Effector memory CD8-positive, alpha-beta T cell (primary cell): Measurements from ENCODE around the gene IQSEC1.

Source experiments
- ATAC-seq: fragments of 150-1000 bp; cut with Tn5 transposase; replicated peaks from 2 replicates; pipeline ENCODE4 v1.10.0; 2021; ENCODE audit warnings: mild to moderate bottlenecking, moderate library complexity
- DNase-seq, 3 experiments: peaks; one replicate each; pipeline ENCODE4 v3.0.0; 2021
- H3K27ac Mint-ChIP-seq, 2 donors: one replicate each; pipeline ENCODE4 v1.8.0; 2022; ENCODE audit warnings: mild to moderate bottlenecking in 2 of 2, mixed read lengths in 2 of 2, moderate library complexity in 2 of 2
- H3K27me3 Mint-ChIP-seq, 2 donors: one replicate each; pipeline ENCODE4 v1.8.0; 2022; ENCODE audit warnings: mixed read lengths in 2 of 2
- H3K36me3 Mint-ChIP-seq: one replicate; pipeline ENCODE4 v1.8.0; 2022; ENCODE audit warnings: mild to moderate bottlenecking, moderate library complexity, mixed read lengths; ENCODE audit not compliant: insufficient read depth
- H3K4me1 Mint-ChIP-seq, 2 donors: one replicate each; pipeline ENCODE4 v1.8.0; 2022; ENCODE audit warnings: low read depth in 2 of 2, mixed read lengths in 2 of 2
- H3K4me3 Mint-ChIP-seq, 2 donors: one replicate each; pipeline ENCODE4 v1.8.0; 2022; ENCODE audit warnings: mild to moderate bottlenecking in 2 of 2, mixed read lengths in 2 of 2, moderate library complexity in 2 of 2
- H3K9me3 Mint-ChIP-seq, 2 donors: one replicate each; pipeline ENCODE4 v1.8.0; 2022; ENCODE audit warnings: mixed read lengths in 2 of 2

Gene IQSEC1

DNA sequence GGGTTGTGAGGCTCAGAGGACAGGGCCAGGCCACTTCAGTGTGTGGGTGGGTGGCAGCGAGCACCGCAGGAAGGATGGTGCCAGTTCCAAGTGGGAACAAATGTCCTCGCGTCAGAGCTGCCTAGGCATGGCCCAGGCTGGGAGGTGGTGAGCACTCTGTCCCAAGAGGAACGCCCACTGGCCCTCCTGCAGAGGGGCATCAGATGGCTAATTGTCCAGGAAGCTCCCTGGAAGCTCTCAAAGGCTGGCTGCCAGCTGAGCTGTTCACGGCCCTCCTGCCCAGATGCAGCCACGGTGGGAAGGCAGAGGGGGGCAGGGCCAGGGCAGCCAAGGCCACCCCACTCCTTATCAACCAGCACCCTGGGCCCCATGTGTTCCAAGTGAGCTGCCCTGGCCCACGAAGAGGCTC lies 55.2 kb downstream of the IQSEC1 start:
- H3K4me3 Mint-ChIP-seq: no peak overlapping the region
- DNase-seq (no peak), ATAC-seq (no peak)
- H3K4me1 Mint-ChIP-seq: peaks cover 37 to 45% of the 10 kb centered on the region in 2 donors
- peak overlapping the region; percentile 60 to 96 for H3K27ac Mint-ChIP-seq
- peaks cover 12% of the 10 kb centered on the region for H3K36me3 Mint-ChIP-seq
- no peaks in the 10 kb centered on the region for H3K27me3 Mint-ChIP-seq
- H3K9me3 Mint-ChIP-seq: no peaks in the 10 kb centered on the region

DNA sequence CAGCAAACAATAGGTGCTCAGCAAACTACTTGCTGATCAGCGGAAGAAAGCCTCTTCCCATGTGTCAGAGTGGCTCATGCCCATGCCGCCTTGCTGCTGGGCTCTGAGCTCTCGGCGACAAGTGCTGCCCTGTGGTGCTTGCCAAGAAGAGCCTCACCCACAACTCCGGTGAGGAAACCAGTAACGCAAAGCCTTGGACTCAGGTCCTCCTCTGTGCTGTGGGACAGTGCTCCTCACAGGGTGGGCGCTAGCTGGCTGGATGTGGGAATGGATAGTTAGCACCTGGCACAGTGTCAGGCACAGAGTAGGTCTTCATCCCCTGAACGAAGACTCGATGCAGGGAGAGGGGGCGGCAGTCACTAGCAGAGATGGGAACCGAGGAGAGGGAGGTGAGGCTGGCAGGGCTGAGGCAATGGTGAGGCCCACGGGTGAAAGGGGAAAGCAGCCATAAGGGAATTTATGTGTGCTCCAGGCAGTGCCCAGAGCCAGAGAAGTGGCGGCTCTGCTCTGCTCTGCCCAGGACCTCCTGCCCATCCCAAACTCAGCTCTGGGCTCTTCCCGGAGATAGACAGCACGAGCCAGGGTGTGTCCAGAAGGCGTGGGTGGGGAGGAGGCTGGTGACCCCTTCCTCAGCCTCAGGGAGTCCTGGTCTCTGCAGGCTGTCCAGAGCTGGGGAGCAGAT lies 55.7 kb downstream of the IQSEC1 start:
- Mint-ChIP-seq H3K27me3 (no peaks in the 10 kb centered on the region), H3K36me3 (peaks cover 16% of the 10 kb centered on the region), H3K9me3 (no peaks in the 10 kb centered on the region), H3K4me1 (peaks cover 41 to 47% of the 10 kb centered on the region in 2 donors), H3K27ac (peak overlapping the region; percentile 93 to 96), H3K4me3 (peak overlapping the region; percentile 81 to 85)
- ATAC-seq: no peak
- no peak for DNase-seq

DNA sequence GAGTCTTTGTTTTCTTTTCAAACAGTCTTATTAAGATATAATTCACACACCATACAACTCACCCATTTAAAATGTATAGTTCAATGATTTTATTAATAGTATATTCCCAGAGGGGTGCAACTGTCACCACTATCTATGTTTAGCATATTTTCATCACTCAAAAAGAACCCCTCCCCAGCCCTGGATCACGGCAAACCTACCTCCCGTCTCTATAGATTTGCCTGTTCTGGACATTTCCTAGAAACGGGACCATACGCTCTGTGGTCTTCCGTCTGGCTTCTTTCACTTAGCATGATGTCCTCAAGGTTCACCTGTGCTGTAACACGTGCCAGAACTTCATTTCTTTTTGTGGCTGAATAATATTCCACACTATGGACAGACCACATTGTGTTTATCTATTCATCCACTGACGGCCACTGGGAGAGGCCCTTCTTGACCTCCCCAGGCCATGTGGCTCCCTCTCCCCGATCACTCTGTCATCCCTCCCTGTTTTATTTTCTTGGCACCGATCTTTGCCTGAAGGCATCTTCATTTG lies 56.4 kb downstream of the IQSEC1 start:
- ATAC-seq (no peak), DNase-seq (no peak)
- Mint-ChIP-seq H3K36me3 (peaks cover 16% of the 10 kb centered on the region), H3K27ac (peak overlapping the region; percentile 93 to 96), H3K27me3 (no peaks in the 10 kb centered on the region), H3K4me1 (peaks cover 48 to 54% of the 10 kb centered on the region in 2 donors), H3K9me3 (no peaks in the 10 kb centered on the region), H3K4me3 (peak overlapping the region; percentile 81 to 85)

DNA sequence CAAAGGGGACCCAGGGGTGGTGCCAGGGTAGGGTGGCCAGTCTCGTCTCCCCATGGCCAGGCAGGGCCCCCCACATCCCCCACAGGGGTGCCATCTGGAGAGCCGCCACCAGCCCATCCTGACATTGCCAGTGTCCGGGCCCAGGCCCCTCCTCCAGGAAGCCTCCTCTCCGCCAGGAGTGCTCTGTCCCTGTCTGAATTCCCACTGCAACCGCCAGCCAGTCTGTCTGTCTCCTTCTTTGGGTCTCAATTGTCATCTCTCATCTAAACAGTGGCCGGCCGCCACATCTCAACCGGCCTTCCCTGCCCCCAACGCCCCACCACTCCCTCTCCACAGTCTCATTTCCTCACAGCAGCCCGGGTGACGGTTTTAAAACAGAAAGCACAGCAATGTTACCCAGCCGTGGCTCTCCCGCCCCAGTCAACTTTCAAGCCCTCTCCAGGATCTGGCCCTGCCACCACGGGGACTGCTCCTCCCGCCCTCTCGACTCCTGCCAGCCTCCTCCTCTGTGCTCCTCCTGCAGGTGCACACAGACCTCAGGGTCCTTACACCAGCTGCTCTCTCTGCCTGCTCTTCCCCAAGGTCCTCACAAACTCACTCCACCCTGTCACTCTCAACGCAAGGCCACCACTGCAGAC lies 57.0 kb downstream of the IQSEC1 start:
- Mint-ChIP-seq H3K27me3 (no peaks in the 10 kb centered on the region), H3K36me3 (peaks cover 21% of the 10 kb centered on the region), H3K4me1 (peaks cover 54 to 60% of the 10 kb centered on the region in 2 donors), H3K4me3 (peak overlapping the region; percentile 81 to 85), H3K27ac (peak overlapping the region; percentile 93 to 96), H3K9me3 (no peaks in the 10 kb centered on the region)
- DNase-seq (peak; percentile 49 to 58 (median 51)), ATAC-seq (peak; percentile 30)

DNA sequence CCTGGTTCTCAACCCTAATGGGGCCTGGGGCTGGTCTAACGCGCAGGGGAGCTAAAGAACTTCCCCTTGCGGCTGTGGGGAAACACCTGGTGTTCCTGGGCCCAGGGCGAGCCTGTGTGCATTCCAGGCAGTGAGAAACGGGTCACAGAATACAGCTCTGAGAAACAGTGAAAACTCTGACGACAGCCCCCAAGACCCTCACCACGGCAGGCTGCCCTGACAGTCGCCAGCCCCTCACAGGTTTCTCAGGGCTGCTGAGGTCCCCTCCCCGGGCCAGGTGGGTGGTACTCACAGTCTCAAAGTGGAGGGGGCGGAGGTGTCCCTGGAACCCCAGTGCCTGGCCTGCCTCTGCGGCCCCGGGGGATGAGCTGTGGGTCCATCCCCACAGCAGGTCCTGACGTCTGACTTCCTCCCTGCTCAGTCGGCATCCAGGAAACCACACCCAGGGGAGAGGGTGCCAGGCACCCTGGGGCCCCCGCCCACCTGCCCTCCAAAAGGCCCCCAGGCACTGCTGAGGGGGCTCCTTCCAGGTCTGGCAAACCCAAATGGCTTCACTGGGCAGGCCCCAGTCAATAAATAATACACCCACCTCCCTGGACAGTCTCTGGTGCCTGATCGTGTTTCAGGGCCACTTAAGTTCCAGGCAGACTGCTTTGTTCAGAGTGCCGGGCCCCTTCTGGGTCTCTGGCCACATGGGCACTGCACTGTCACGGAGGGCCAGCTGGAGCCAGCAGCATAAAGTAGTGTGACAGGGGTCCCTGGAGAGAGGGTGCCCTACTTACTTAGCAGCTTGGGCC lies 57.7 kb downstream of the IQSEC1 start:
- peak; percentile 58 to 62 (median 61) for DNase-seq
- Mint-ChIP-seq H3K27ac (peak overlapping the region; percentile 93 to 96), H3K4me3 (peak overlapping the region; percentile 81 to 85), H3K9me3 (no peaks in the 10 kb centered on the region), H3K4me1 (peaks cover 61 to 67% of the 10 kb centered on the region in 2 donors), H3K36me3 (peaks cover 28% of the 10 kb centered on the region), H3K27me3 (no peaks in the 10 kb centered on the region)
- peak; percentile 53 for ATAC-seq

DNA sequence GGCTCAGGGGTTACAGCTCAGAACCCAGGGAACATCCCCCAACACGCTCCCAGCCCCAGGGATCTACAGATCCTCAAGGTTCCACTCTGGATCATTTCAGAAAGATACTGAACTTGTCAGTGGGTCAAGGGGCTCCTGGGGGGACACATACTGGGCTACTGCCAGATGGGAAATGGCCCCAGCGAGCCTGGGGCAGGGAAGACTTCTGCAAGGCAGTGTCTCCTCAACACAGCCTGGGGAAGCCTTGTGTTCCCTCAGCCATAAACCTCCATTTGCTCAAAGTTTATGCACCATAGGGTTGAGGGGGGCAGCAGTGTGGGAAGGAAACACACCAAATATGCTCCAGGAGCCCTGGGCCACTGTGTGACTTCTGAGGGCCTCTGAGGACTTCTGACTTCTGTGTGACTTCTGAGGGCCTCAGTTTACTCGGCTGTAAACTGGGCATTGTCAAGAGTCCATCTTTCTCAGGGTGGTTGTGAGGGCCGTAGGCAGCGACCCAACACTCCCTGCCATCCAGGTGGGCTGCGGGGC lies 58.4 kb downstream of the IQSEC1 start:
- H3K4me1 Mint-ChIP-seq: peaks cover 67 to 72% of the 10 kb centered on the region in 2 donors
- DNase-seq (no peak), ATAC-seq (no peak)
- H3K27ac Mint-ChIP-seq: peak overlapping the region; percentile 93 to 96
- no peaks in the 10 kb centered on the region for H3K27me3 Mint-ChIP-seq
- peaks cover 31% of the 10 kb centered on the region for H3K36me3 Mint-ChIP-seq
- H3K4me3 Mint-ChIP-seq: peak overlapping the region; percentile 81 to 85
- H3K9me3 Mint-ChIP-seq: no peaks in the 10 kb centered on the region

DNA sequence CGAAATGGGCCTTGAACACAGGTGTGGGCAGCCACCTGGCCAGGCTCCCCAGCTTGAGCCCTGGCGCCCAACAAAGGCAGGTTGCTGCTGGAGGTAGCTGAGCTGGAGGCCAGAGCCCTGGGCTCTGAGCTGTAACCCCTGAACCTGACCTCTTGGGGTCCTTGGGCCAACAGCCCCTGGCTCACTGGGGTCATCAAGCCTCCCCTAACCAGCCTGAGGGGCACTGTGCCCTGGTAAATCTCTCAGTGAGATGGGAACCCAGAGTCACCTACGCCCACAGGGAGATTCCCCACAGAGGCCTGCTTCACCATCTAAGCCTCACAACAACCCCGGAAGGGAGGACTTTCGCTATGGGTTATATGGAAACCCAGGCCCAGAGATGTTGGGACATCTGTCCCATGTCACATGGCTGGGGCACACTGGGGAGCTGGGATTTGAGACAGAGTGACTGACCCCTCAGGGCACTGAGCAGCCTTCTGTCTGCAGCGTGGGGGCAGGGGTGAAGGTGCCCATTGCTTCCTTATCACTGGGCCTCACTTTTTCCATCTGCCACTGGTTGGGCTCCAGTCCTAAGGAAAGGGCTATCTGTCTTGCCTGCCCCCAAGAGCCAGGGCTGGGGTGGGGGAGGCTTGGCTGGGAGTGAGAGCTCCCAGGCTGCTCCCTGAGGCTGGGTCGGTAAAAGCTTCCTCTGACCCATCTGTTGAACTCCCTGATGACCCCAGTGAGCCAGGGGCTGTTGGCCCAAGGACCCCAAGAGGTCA lies 59.1 kb downstream of the IQSEC1 start:
- ATAC-seq: peak; percentile 20

DNA sequence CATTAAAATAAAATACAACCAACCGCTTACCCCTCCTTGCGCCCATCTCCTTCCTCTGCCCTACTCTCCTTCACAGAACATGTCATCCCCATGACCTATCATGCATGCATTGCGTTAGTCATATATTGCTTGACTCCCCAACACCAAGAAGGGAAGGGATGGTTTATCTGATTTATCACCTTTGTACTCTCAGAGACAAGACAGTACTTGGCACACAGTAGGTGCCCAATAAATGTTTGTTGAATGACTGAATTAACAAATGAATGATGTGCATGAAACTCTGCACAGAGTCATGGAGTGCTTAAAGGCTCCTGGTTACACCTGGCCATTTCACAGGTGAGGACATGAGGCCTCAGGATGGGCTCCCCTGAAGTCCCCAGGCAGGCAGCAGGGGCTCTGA lies 59.7 kb downstream of the IQSEC1 start:
- Mint-ChIP-seq H3K4me1 (peaks cover 79 to 85% of the 10 kb centered on the region in 2 donors), H3K4me3 (peak overlapping the region; percentile 81 to 85), H3K27me3 (no peaks in the 10 kb centered on the region), H3K27ac (peak overlapping the region; percentile 93 to 96), H3K9me3 (no peaks in the 10 kb centered on the region), H3K36me3 (peaks cover 44% of the 10 kb centered on the region)
- no peak for ATAC-seq
- DNase-seq: no peak

More for the DNA sequence above, 59.1 kb downstream of the IQSEC1 start:
- no peaks in the 10 kb centered on the region for H3K27me3 Mint-ChIP-seq
- peak; percentile 49 to 54 (median 54) for DNase-seq
- H3K4me1 Mint-ChIP-seq: peaks cover 74 to 78% of the 10 kb centered on the region in 2 donors
- peak overlapping the region; percentile 81 to 85 for H3K4me3 Mint-ChIP-seq
- peak overlapping the region; percentile 93 to 96 for H3K27ac Mint-ChIP-seq
- peaks cover 38% of the 10 kb centered on the region for H3K36me3 Mint-ChIP-seq
- H3K9me3 Mint-ChIP-seq: no peaks in the 10 kb centered on the region

DNA sequence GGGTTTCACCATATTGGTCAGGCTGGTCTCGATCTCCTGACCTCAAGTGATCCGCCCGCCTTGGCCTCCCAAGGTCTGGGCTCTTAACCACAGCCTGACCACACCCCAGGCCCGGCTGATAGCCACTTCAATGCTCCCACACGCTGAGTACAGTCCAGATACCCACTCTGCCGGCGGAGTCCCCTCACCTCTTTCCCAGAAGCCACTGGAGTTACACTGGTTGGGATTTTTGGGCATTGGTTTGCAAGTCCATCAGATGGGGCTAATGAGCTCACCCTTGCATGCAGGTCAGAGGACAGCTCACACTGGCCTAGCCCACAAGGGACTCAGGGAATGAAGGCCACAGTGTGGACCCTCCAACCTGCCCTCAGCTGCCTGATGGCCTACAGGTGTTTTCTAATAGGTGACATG lies 60.1 kb downstream of the IQSEC1 start:
- DNase-seq (no peak), ATAC-seq (no peak)
- H3K9me3 Mint-ChIP-seq: no peaks in the 10 kb centered on the region
- no peaks in the 10 kb centered on the region for H3K27me3 Mint-ChIP-seq
- peaks cover 83 to 89% of the 10 kb centered on the region in 2 donors for H3K4me1 Mint-ChIP-seq
- H3K36me3 Mint-ChIP-seq: peaks cover 45% of the 10 kb centered on the region
- H3K4me3 Mint-ChIP-seq: peak overlapping the region; percentile 81 to 85
- H3K27ac Mint-ChIP-seq: peak overlapping the region; percentile 93 to 96

DNA sequence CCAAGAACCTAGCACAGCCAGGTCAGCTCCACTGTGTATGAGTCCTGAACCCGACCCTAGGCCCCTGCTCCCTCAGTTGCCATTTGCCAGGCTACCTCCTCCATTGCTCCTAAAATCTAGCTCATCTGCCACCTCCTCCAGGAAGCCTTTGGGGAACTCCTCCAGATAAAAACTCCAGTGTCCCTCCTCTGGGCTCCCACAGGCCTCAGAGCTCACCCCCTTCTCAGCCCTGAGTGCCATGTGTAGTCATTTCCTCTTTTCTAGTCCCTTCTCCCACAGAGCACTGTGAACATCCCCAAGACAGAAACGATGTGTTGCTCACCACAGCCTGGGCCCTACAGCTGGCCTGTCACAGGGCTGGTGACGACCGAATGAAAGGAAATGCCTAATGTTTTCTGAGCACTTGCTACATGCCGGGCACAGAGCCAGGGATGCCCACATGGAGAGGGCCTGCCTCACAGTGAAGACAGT lies 61.0 kb downstream of the IQSEC1 start:
- no peak for ATAC-seq
- H3K9me3 Mint-ChIP-seq: no peaks in the 10 kb centered on the region
- peaks cover 45% of the 10 kb centered on the region for H3K36me3 Mint-ChIP-seq
- H3K27me3 Mint-ChIP-seq: no peaks in the 10 kb centered on the region
- H3K4me3 Mint-ChIP-seq: peak overlapping the region; percentile 81 to 85
- DNase-seq: peak in 2 of 3 experiments; percentile 8 to 44
- peak overlapping the region; percentile 93 to 96 for H3K27ac Mint-ChIP-seq
- H3K4me1 Mint-ChIP-seq: peaks cover 83 to 89% of the 10 kb centered on the region in 2 donors

DNA sequence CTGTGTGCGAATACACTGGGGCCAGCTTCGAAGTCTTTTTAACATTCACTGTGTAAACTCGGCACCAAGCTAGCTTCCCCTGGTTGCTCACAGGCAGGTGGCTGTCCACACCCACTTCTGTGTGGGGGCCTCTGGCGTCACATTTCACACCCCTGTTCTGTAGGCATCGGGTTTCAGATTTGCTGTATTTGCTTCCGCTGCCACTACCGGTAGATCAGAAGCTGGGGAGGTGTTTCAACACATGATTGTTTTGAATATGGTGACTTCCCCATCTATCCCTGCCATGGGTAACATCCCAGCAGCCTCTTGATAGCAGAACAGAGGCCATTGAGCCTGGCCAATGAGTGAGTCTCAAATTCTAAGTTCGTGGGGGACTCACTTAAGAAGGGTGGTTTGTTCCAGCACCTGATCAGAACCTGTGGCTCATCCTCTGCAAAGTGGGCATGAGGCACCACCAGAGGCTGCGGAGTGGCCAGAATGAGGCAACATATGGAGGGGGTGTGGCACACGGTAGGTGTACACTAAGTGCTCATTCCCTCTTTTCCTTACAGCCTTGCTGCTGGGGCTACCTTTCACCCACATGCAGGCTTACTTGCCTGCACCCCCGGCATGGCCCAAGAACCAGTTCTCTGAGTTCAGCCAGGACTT lies 61.5 kb downstream of the IQSEC1 start:
- Mint-ChIP-seq H3K27ac (peak overlapping the region; percentile 93 to 96), H3K27me3 (no peaks in the 10 kb centered on the region), H3K9me3 (no peaks in the 10 kb centered on the region), H3K4me1 (peaks cover 77 to 88% of the 10 kb centered on the region in 2 donors), H3K36me3 (peaks cover 45% of the 10 kb centered on the region), H3K4me3 (peak overlapping the region; percentile 81 to 85)
- ATAC-seq (peak; percentile 67), DNase-seq (peak; percentile 82 to 86 (median 85))
